ENCODE data around the gene FGF16. TPM values are rescaled to one million over a fixed set of nuclear protein-coding genes. Genes with fewer than 3 reads are reported as not detected.

The FGF16 gene
- total and polyA plus RNA-seq, 4 donors, result 0.02 TPM; not detected in 3

GRCh38 chrX:77428551-77428950 is 18.6 kb upstream of the FGF16 start:
- peak; percentile 26 to 76 (median 70) for DNase-seq
- Histone ChIP-seq H3K27ac (ENCODE audit: low read depth in 1 of 2, low read length in 1 of 2) (no peak overlapping the region), H3K4me3 (no peak overlapping the region), H3K36me3 (ENCODE audit: control insufficient read depth in 4 of 4, insufficient read depth in 4 of 4, low read length in 4 of 4) (no peaks in the 10 kb centered on the region), H3K9me3 (ENCODE audit: control insufficient read depth in 4 of 4, insufficient read depth in 3 of 4, low read length in 3 of 4) (no peaks in the 10 kb centered on the region), H3K4me1 (ENCODE audit: control insufficient read depth in 5 of 5, insufficient read depth in 5 of 5, low read length in 5 of 5) (peaks cover 0 to 21% (median 0%) of the 10 kb centered on the region in 5 donors), H3K9ac (ENCODE audit: insufficient read depth in 1 of 2, low read length in 2 of 2) (no peak overlapping the region), H3K27me3 (ENCODE audit: control insufficient read depth in 3 of 3, insufficient read depth in 3 of 3, low read length in 2 of 3) (no peaks in the 10 kb centered on the region)
- no peak for TF ChIP-seq CTCF (IDR thresholded peaks at IDR 0.05; ENCODE audit: control extremely low read depth, extremely low read depth)
- WGBS, 2 donors, result 52 to 91% methylated on average over 1 of the region's 1 CpG
- no peak for ATAC-seq (ENCODE audit: insufficient read depth, low FRiP score)

GRCh38 chrX:77431227-77431626 is 16.0 kb upstream of the FGF16 start:
- H3K4me1 ChIP-seq (ENCODE audit: control insufficient read depth in 5 of 5, insufficient read depth in 5 of 5, low read length in 5 of 5), result peaks cover 0 to 21% (median 0%) of the 10 kb centered on the region in 5 donors
- no peak overlapping the region for H3K27ac ChIP-seq (ENCODE audit: low read depth in 1 of 2, low read length in 1 of 2)
- WGBS, 2 donors, result 17 to 47% methylated on average over 5 of the region's 5 CpGs
- ATAC-seq (ENCODE audit: insufficient read depth, low FRiP score) (peak; percentile 50), DNase-seq (peak; percentile 46 to 75 (median 63))
- no peak overlapping the region for H3K4me3 ChIP-seq
- H3K9me3 ChIP-seq (ENCODE audit: control insufficient read depth in 4 of 4, insufficient read depth in 3 of 4, low read length in 3 of 4), result no peaks in the 10 kb centered on the region
- no peaks in the 10 kb centered on the region for H3K27me3 ChIP-seq (ENCODE audit: control insufficient read depth in 3 of 3, insufficient read depth in 3 of 3, low read length in 2 of 3)
- no peak overlapping the region for H3K9ac ChIP-seq (ENCODE audit: insufficient read depth in 1 of 2, low read length in 2 of 2)
- TF ChIP-seq CTCF (IDR thresholded peaks at IDR 0.05; ENCODE audit: control extremely low read depth, extremely low read depth), result no peak
- H3K36me3 ChIP-seq (ENCODE audit: control insufficient read depth in 4 of 4, insufficient read depth in 4 of 4, low read length in 4 of 4), result no peaks in the 10 kb centered on the region

- Histone ChIP-seq H3K27ac (ENCODE audit: low read depth in 1 of 2, low read length in 1 of 2) (no peak overlapping the region), H3K9me3 (ENCODE audit: control insufficient read depth in 4 of 4, insufficient read depth in 3 of 4, low read length in 3 of 4) (no peaks in the 10 kb centered on the region), H3K36me3 (ENCODE audit: control insufficient read depth in 4 of 4, insufficient read depth in 4 of 4, low read length in 4 of 4) (no peaks in the 10 kb centered on the region), H3K4me3 (no peak overlapping the region), H3K27me3 (ENCODE audit: control insufficient read depth in 3 of 3, insufficient read depth in 3 of 3, low read length in 2 of 3) (no peaks in the 10 kb centered on the region), H3K4me1 (ENCODE audit: control insufficient read depth in 5 of 5, insufficient read depth in 5 of 5, low read length in 5 of 5) (peaks cover 0 to 14% (median 0%) of the 10 kb centered on the region in 5 donors), H3K9ac (ENCODE audit: insufficient read depth in 1 of 2, low read length in 2 of 2) (no peak overlapping the region)
- 60 to 94% methylated on average over 1 of the region's 1 CpG for WGBS, 2 donors
- no peak for TF ChIP-seq CTCF (IDR thresholded peaks at IDR 0.05; ENCODE audit: control extremely low read depth, extremely low read depth)
- DNase-seq (no peak), ATAC-seq (ENCODE audit: insufficient read depth, low FRiP score) (no peak)
Observed at GRCh38 chrX:77433001-77433400, 14.2 kb upstream of the FGF16 start.

- WGBS, 2 donors, result 68 to 79% methylated on average over 3 of the region's 3 CpGs
- no peak for TF ChIP-seq CTCF (IDR thresholded peaks at IDR 0.05; ENCODE audit: control extremely low read depth, extremely low read depth)
- ATAC-seq (ENCODE audit: insufficient read depth, low FRiP score) (no peak), DNase-seq (no peak)
- H3K4me1 ChIP-seq (ENCODE audit: control insufficient read depth in 5 of 5, insufficient read depth in 5 of 5, low read length in 5 of 5), result no peaks in the 10 kb centered on the region
- H3K27ac ChIP-seq (ENCODE audit: low read depth in 1 of 2, low read length in 1 of 2), result no peak overlapping the region
- no peaks in the 10 kb centered on the region for H3K36me3 ChIP-seq (ENCODE audit: control insufficient read depth in 4 of 4, insufficient read depth in 4 of 4, low read length in 4 of 4)
- H3K27me3 ChIP-seq (ENCODE audit: control insufficient read depth in 3 of 3, insufficient read depth in 3 of 3, low read length in 2 of 3), result no peaks in the 10 kb centered on the region
- no peak overlapping the region for H3K4me3 ChIP-seq
- no peaks in the 10 kb centered on the region for H3K9me3 ChIP-seq (ENCODE audit: control insufficient read depth in 4 of 4, insufficient read depth in 3 of 4, low read length in 3 of 4)
- no peak overlapping the region for H3K9ac ChIP-seq (ENCODE audit: insufficient read depth in 1 of 2, low read length in 2 of 2)
Observed at GRCh38 chrX:77434962-77435361, 12.2 kb upstream of the FGF16 start.
